Measurements from ENCODE around the gene DNAJC4. TPM values are rescaled to one million over a fixed set of nuclear protein-coding genes. Genes with fewer than 3 reads are reported as not detected.
A peak's percentile ranks its signal among the peaks of the same experiment; 100 is the strongest.

DNAJC4 gene
- total and polyA plus RNA-seq, 12 donors, result 19.9 to 220 (median 66.8) TPM

DNA sequence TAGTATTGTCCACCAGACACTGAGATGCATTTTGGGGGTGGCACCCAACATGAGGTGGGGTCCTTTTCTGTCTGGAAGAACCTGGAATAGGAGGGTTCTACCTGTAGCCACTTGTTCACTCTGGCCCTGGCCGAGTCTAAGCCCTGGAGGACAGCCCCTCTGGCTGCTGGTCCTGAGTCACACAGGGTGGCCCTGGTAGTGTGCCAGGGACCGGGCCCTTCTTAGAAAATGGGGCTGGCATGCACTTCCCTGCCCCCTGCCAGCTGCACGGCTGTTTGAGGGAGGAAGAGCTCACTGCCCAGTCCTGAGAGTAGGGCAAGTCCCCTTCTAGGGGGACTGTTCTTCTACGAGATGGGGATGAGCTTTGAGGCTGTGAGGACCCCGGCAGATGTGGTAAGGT is 23.1 kb downstream of the DNAJC4 start:
- WGBS, 4 donors, result 22 to 55% (median 34%) methylated on average over 3 to 5 of the region's 5 CpGs
- no peak for TF ChIP-seq POLR2A (IDR thresholded peaks at IDR 0.05)
- TF ChIP-seq, protein P1, sequence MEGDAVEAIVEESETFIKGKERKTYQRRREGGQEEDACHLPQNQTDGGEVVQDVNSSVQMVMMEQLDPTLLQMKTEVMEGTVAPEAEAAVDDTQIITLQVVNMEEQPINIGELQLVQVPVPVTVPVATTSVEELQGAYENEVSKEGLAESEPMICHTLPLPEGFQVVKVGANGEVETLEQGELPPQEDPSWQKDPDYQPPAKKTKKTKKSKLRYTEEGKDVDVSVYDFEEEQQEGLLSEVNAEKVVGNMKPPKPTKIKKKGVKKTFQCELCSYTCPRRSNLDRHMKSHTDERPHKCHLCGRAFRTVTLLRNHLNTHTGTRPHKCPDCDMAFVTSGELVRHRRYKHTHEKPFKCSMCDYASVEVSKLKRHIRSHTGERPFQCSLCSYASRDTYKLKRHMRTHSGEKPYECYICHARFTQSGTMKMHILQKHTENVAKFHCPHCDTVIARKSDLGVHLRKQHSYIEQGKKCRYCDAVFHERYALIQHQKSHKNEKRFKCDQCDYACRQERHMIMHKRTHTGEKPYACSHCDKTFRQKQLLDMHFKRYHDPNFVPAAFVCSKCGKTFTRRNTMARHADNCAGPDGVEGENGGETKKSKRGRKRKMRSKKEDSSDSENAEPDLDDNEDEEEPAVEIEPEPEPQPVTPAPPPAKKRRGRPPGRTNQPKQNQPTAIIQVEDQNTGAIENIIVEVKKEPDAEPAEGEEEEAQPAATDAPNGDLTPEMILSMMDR (IDR thresholded peaks at IDR 0.05), result no peak
- intact Hi-C loops (cut with DNase I), result no loop called here
- Histone ChIP-seq H3K9me3 (replicated peaks in 1 of 3) (no peaks in the 10 kb centered on the region), H3K27me3 (no peaks in the 10 kb centered on the region), H3K27ac (peak overlapping the region in 2 of 5 donors; percentile 52 to 77), H3K4me3 (no peak overlapping the region), H3K4me1 (replicated peaks in 1 of 2) (peaks cover 26 to 28% of the 10 kb centered on the region in 2 donors), H3K36me3 (replicated peaks in 1 of 2) (peaks cover 0 to 41% of the 10 kb centered on the region in 2 donors)
- DNase-seq, result peak; percentile 78 to 91 (median 87)

DNA sequence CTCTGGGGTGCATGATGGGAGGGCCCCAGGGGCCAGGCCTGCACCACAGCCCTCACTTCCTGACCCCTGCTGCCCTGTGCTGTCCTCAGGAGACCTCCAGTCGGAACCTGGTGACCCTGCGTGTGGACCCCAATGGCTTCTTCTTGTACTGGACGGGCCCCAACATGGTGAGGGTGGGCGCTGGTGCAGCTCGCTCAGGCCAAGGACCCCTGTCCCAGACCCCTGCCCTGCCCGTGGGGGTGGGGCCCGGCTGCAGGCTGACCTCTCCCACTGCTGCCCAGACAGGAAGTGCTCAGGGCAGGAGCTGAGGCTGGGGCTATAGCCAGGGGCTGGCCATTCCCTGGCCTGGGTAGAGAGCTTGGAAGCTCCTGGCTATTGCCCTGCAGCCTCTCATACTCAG is 24.0 kb downstream of the DNAJC4 start:
- DNase-seq, result no peak
- H3K36me3 ChIP-seq (replicated peaks in 1 of 2), result peaks cover 0 to 49% of the 10 kb centered on the region in 2 donors
- no peaks in the 10 kb centered on the region for H3K27me3 ChIP-seq
- H3K4me1 ChIP-seq (replicated peaks in 1 of 2), result peaks cover 26 to 28% of the 10 kb centered on the region in 2 donors
- no peak overlapping the region for H3K27ac ChIP-seq
- TF ChIP-seq POLR2A (IDR thresholded peaks at IDR 0.05), result no peak
- TF ChIP-seq, protein P1 (IDR thresholded peaks at IDR 0.05), result no peak
- no peaks in the 10 kb centered on the region for H3K9me3 ChIP-seq (replicated peaks in 1 of 3)
- no peak overlapping the region for H3K4me3 ChIP-seq
- intact Hi-C loops (cut with DNase I), result no loop called here
- WGBS, 4 donors, result 77 to 93% (median 88%) methylated on average over 5 to 7 of the region's 7 CpGs; no CpG with 5 or more reads in 1 of the 4 donors

DNA sequence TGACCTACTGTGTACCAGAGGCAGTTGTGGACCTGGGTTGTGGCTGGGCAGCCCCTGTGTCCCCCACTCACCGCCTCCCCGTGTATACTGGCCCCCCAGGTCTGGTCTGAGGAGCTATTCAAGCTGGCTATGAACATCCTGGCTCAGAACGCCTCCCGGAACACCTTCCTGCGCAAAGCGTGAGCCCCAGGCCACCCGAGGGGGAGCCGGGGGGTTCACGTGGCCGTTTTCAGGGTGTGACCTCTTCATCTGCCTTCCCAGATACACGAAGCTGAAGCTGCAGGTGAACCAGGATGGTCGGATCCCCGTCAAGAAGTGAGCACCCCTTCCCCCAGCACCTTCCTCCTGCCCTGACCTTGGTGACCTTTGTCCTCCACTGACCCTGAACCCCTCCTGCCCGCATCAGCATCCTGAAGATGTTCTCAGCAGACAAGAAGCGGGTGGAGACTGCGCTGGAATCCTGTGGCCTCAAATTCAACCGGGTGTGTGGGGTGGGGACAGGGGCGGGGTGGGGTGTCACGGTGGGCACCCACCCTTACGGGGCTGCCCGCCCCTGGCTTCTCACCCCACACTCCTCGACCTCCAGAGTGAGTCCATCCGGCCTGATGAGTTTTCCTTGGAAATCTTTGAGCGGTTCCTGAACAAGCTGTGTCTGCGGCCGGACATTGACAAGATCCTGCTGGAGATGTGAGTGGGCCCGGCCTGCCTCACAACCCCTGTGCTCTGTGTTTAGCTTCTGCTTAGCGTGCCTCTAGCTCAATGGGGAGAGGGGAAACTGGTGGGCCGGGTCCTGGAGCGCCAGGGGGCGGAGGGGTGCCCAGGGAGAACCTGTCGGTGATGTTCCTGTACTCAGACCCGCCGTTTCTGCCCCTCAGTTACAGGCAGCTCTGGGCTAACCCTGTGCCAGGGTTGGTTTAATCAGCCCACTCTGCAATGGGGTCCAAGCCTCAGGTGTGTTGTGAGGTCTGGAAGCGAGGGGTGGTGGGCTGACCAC is 25.1 kb downstream of the DNAJC4 start:
- DNase-seq, result no peak
- peaks cover 26 to 28% of the 10 kb centered on the region in 2 donors for H3K4me1 ChIP-seq (replicated peaks in 1 of 2)
- no peak overlapping the region for H3K4me3 ChIP-seq
- H3K27me3 ChIP-seq, result no peaks in the 10 kb centered on the region
- no peaks in the 10 kb centered on the region for H3K9me3 ChIP-seq (replicated peaks in 1 of 3)
- no peak for TF ChIP-seq POLR2A (IDR thresholded peaks at IDR 0.05)
- TF ChIP-seq, protein P1 (IDR thresholded peaks at IDR 0.05), result no peak
- peaks cover 0 to 60% of the 10 kb centered on the region in 2 donors for H3K36me3 ChIP-seq (replicated peaks in 1 of 2)
- WGBS, 4 donors, result 85 to 92% (median 88%) methylated on average over 16 to 35 of the region's 35 CpGs
- H3K27ac ChIP-seq, result no peak overlapping the region
- intact Hi-C loops (cut with DNase I), result no loop called here

DNA sequence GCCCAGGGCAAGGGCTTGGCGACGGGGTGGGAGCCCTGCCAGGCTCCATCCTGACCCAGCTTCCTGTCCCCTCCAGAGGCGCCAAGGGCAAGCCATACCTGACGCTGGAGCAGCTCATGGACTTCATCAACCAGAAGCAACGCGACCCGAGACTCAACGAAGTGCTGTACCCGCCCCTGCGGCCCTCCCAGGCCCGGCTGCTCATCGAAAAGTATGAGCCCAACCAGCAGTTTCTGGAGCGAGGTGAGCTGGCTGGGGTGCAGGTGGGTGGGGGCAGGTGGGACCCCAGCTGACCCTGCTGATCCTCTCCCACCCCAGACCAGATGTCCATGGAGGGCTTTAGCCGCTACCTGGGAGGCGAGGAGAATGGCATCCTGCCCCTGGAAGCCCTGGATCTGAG is 26.0 kb downstream of the DNAJC4 start:
- peaks cover 0 to 69% of the 10 kb centered on the region in 2 donors for H3K36me3 ChIP-seq (replicated peaks in 1 of 2)
- peaks cover 21% of the 10 kb centered on the region in 2 donors for H3K4me1 ChIP-seq (replicated peaks in 1 of 2)
- no peaks in the 10 kb centered on the region for H3K9me3 ChIP-seq (replicated peaks in 1 of 3)
- intact Hi-C loops (cut with DNase I), result no loop called here
- H3K27me3 ChIP-seq, result no peaks in the 10 kb centered on the region
- WGBS, 4 donors, result 84 to 100% (median 87%) methylated on average over 2 to 15 of the region's 15 CpGs
- DNase-seq, result no peak
- TF ChIP-seq, protein P1 (IDR thresholded peaks at IDR 0.05), result no peak
- TF ChIP-seq POLR2A (IDR thresholded peaks at IDR 0.05), result no peak
- H3K27ac ChIP-seq, result no peak overlapping the region
- H3K4me3 ChIP-seq, result no peak overlapping the region

Data from adrenal gland (tissue), 12 donors.